GM19023 (cell line): ENCODE measurements around the gene C18orf63.
"Not testable (repeated sequence)": the region's sequence is repeated elsewhere in the genome, so short reads cannot be mapped to it uniquely, and the experiment has no call there.

Experiments used
- ATAC-seq: cut with Tn5 transposase; IDR thresholded peaks from one replicate; pipeline ENCODE4 v1.9.1; 2021; ENCODE audit warnings: mild to moderate bottlenecking, moderate library complexity; ENCODE audit not compliant: unreplicated experiment

The C18orf63 gene

DNA sequence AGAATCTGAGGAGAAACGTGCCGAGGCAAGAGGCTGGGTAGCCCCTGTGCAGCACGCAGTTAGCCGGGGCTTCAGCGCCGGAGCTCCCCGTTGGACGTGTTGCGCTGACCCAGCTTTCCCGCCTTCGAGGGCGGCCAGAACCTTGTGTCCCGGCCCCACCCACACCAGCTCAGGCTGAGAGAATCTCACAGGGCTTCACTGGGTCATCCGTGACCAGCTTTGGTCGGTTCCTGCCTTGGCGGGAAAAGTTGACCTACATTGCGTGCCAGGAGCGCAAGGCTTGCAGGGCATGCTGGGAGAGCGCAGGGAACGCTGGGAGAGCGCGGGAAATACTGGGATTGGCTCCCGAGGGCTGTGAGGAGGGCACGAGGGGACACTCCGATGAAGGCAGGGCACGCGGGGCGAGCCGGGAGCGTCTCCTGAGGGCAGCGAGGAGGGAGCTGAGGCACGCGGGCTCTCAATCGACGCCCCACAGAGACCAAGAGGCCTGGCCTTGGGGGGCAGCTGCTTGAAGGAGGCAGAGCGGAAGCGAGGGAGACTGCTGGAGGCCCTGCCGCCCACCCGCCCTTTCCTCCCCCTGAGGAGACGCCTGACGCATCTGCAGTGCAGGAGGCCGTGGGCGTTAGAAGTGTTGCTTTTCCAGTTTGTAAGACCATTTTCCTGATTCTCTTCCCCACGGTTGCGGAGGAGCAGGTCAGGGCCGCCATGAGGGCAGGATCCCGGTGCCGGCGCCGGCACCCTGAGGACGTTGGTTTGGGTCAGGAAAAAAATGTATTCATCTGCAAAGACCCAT is at the start of gene C18orf63:
Gene C18orf63, plus strand, starts transcription at position 376 of the 793 bp plus-strand sequence. CDS start 2,027 bp downstream, outside the sequence.
- ATAC-seq: no peak

DNA sequence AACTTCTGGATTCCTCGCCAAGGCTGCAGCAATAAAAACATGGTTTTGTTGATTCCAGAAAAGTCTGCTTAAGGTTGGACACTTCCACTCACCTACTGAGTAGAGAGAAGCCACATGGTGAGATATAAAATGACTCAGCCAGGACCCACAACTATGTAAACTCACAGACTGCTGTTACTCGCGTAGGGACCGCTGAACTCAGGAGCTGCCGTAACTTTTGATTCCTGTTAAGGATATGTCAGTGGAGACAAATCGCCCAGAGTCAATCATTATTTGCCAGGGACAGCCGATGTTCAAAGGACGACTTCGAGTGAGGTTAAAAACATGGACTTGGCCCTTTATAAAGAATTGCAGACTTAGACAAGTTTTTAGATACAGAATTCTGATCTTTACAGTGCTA is 49.5 kb upstream of the C18orf63 start:
- no peak for ATAC-seq

DNA sequence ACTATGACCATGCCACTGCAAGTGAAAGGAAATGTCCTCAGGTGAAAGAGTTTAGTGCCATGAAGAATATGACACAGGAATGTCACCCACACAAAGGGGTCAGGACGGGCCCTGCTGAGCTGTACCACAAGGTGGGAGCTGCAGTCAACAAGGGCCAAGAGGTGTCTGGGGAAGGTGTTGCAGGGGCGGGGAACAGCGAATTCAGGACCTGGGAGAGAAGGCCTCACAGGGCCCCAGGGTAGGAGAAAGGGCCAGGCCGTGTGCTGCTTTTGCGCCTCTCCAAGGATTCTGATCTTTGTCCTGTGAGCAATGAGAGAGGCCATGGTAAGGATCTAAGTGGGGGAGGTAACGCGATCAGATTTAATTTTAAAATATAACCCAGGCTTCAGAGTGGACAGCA is 47.5 kb upstream of the C18orf63 start:
- ATAC-seq: no peak

DNA sequence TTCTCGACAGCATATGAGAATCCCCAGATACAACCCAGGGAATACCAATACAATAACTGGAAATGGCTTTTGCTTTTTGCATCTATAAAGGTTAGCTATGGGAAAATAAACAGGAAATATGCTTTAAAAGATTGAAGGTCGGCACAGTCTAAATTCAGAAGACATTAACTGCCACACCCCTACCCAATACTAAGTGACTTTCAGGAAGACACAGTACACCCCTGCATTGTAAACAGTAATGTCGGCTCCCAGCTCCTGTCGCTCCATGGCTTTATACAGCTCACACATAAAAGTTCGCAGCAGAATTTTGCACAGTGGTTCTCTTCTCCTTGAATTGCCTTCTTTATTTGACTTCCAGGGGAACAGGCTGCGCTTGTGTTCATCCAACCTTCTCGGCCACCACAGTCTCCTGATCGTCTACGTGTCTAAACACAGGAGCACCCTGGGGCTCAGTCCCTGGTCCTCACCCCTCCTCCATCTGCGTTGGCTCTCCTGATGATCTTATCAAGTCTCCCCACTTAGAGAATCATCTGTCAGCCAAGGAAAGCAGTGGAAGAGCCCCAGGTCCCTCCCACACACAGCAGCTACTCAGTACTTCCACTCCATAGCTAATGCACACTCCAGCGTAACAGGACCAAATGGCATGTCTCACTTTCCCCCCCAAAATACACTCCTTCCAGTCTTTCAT is 46.6 kb upstream of the C18orf63 start:
- ATAC-seq: no peak

DNA sequence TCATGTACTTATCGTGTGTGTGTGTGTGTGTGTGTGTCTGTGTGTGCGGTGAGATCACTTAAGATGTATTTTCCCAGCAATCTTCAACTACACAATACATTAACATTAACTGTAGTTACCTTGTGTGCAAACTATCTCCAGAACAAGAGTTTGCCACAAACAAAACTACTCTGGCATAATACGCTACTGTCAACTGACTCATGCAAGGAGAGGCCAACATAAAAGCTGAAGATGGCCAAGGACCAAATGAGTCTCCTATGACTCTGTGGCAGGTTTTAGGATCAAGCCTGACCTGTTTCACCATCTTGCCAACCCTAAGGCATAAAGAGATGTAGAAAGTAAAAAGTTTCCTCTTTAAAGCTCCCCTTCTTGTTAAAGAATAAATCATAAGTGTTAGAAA is 44.0 kb upstream of the C18orf63 start:
- no peak for ATAC-seq

DNA sequence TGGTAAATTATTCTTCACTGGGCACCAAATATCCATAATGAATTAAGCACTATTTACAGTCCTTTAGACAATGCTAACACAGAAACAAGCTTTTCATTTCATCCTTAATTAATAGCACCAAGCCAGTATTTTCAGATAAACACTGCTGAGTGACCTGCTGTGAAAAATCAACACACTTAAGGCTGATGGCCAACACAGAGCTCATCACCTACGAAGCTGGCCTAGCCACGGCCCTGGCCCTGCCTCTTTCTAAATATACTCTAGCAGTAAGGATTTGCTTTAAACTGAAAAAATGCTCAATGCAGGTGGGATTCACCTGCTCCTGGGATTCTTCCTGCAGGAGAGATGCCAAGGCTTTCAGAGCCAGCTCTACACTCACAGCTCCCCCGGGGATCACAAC is 42.2 kb upstream of the C18orf63 start:
- ATAC-seq: no peak

DNA sequence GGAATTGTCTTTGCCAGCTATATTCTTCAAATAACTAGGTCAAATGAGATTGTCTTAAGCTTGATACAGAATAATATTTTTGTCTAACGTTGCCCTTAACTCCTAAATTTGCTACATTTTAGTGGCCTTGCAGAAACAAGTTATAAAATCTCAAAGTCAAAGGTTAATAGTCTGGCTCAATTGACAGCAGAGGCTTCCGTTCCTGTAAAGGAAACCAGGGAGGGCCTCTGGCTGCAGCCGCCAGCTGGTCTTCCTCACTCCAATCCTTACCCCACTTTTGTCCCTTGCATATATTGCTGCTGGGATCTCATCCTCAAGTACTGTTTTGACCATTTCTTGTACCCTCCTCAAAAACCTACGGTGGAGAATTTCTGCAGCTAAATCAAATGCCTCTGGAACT is 40.9 kb upstream of the C18orf63 start:
- ATAC-seq: no peak

DNA sequence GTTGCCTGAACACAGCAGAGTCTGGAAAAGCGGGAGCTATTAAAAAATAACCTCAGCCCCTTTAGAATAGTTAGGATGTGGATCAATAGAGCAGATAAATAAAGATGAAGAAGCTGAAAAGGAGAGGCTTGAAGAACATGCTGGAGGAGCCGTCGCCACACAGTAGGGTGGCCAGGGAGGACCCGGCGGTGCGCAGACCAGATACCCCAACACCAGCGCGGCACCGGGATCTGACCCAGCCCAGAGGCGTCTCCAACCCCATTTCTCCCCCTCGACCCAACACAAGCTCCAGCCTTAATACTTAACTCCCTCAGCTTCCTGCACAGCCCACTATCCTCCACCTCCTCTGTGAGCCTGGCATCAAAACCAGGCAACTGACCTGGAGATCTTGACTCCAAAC is 39.9 kb upstream of the C18orf63 start:
- ATAC-seq: no peak

DNA sequence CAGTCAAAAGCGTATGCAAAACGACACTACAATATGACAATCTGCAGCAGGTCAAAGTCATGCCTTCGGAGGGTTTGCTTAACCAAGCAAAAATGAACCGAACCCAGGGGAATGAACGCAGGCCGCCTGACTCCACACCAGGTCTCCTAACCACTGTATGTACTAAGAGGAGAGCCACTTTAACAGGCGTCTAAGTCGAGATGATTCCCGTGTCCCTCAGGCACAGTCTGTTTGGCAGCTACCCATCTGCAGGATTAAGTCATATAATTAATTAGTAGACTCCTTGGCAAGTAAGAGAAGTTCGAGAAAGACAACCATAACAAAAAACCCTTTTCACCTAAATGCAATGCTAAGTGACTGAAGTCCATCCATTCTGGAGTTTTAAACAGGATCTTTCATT is 39.0 kb upstream of the C18orf63 start:
- ATAC-seq: no peak

DNA sequence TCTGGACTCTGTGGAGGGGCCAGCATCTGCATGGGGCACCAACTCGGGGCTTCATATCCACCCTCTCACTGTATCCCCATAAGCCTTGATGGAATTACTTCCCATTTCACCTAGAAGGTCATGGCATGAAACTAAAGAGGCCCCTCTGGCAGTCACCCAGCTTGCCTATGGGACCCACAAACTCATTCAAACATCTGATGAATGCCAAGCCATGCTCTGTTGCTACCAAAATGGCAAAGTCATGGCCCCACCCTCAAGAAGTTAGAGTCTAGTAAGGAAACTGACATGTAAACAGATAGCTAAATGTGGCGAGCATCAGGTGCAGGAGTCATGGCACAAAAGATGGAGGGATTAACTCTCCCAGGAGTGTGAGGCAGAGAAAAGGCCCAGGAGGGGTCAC is 38.3 kb upstream of the C18orf63 start:
- no peak for ATAC-seq

DNA sequence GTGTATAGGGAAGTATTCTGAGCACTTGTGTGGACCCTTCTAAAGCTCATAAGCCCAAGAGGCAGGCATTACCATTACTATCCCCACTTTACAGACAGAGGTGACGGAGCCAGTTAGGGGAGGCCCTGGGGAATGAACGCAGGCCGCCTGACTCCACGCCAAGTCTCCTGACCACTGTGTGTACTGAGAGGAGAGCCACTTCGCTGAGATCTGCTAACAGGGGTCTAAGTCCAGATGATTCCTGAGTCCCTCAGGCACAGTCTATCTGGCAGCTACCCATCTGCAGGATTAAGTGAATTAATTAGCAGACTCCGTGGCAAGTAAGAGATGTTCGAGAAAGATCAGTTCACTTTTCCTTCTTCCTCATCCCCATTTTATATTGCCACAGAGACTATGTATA is 37.6 kb upstream of the C18orf63 start:
- no peak for ATAC-seq

DNA sequence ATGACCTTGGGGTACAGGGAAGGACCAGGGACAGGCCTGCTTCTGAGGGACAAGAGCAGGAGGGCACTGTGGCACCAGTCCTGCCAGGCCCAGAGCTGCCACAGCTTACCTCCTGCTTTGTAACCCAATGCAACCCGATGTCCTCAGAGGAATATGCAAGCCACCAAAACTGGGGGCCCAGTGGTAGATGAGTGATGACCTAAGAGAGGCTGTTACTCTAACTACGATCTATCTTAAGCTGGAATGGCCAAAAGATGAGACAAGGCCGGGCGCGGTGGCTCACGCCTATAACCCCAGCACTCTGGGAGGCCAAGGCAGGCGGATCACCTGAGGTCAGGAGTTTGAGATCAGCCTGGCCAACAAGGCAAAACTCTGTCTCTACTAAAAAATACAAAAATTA is 36.7 kb upstream of the C18orf63 start:
- ATAC-seq: no peak

DNA sequence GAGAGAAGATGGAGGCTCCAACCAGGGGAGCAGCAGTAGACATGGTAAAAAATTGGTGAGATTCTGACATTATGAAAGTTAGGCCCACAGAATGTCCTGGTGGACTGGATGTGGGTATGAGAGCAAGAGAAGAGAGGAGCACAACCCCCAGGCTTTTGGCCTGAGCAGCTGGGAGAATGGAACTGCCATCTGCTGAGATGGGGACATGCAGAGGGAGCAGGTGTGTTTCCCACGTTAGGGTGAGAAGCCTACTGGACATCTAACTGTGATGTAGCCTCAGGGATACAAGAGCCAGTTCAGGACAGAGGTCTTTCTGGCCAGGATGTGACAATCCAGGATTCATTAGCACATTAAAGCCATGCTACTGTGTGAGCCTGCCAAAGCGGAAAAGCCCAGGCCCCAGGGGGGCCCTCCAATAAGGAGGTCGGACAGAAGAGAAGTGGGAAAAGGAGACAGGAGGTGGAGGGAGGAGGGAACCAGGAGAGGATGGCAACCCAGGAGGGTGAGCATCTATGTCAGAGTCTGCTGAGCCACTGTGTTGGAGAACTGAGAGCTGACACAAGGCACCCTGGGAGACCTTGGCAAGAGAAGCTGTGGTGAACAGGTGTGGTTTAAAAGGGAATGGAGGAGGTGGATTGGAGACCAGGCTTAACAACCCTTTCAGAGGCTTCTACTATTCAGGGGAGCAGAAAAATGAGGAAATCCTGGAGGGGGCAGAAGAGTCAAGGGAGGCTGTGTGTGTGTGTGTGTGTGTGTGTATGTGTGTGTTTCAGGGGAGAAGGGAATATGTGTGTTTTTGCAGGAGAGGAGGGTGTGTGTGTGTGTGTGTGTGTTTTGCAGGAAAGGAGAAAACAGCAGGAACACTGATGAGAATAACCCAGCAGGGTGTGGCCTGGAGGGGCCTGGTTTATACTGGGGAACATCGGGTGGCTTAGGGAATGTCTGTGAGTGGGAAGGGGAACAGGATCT is 34.3 kb upstream of the C18orf63 start:
- ATAC-seq: no peak

DNA sequence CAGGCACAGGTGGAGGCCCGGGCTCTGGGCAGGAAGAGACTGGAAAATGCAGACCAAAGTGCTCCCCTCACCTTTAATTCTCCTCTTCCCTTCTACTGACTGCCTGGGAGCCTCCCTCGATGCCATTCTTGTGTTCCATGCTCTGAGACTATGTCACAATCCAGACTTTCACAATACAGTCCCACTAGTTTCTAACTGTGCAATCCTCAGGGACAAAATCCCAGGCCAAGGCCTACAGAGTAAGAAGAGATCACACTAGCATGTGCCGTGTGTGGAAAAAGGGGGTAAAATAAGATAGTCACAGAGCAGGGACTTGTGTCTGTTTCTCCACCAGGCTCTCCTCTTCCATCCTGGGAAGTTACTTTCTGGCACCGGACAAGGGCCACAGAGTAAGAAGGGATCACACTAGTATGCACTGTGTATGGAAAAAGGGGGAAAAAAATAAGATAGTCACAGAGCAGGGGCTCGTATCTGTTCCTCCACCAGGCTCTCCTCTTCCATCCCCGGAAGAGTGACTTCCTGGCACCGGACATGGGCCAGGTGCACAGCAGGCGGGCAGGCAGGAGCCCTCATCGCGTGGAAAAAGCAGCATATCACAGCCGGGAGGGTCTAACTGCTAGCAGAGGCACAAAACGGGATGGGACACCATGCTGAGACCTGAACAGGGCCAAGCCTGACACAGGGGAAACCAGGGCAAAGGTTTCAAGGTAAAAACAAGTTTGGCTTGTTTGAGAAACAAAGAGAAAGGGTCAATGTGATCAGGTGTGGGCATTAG is 33.5 kb upstream of the C18orf63 start:
- ATAC-seq: no peak

DNA sequence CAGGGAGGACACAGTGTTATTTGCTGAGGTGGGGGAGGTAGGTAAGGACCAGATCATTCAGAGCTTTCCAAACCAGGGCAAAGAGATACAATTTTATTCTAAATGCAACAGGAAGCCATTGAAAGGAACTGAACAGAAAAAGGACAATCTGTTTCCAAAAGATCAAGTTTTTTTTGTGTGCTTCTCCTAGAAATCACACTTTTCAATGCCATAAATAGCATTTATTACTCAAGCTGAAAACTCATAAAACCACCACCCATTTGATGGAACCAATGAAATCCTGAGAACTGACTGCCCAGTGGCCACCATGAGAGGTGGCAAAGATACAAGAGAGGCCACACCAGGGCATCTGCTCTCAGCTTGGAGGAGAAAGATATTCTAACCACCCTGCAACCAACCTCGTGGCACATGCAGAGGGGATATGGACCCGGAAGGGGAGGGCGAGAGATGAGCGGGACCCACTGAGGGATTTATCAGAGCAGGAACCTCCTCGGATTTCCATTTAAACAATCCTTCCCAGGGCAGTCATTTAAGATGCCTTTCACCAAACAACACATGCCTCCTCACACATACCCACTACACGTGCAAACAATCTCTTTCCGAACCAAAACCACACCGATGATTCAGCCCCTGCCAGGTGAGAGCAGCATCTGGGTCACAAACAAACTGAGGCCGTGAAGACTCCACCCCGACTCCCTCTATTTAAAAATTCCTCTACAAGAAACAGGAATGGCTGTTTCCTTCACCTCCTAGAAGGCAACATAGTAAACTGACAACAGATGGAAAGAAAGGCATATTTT is 32.7 kb upstream of the C18orf63 start:
- no peak for ATAC-seq

DNA sequence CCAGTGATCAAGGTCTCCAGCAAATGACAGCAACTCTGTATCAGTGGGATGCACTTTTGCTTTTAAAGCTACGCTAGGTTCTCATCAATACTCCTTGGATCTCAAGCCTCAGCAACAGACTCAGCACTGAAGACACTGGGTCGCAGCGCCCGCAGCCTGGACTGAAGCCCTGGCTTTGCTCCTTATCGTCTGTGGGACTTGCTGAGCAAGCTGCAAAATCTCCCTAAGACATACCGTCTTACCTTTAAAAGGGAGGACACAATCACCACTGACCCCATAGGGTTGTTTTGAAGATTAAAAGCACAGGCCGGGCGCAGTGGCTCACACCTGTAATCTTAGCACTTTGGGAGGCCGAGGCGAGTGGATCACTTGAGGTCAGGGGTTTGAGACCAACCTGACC is 32.0 kb upstream of the C18orf63 start:
- ATAC-seq: no peak

DNA sequence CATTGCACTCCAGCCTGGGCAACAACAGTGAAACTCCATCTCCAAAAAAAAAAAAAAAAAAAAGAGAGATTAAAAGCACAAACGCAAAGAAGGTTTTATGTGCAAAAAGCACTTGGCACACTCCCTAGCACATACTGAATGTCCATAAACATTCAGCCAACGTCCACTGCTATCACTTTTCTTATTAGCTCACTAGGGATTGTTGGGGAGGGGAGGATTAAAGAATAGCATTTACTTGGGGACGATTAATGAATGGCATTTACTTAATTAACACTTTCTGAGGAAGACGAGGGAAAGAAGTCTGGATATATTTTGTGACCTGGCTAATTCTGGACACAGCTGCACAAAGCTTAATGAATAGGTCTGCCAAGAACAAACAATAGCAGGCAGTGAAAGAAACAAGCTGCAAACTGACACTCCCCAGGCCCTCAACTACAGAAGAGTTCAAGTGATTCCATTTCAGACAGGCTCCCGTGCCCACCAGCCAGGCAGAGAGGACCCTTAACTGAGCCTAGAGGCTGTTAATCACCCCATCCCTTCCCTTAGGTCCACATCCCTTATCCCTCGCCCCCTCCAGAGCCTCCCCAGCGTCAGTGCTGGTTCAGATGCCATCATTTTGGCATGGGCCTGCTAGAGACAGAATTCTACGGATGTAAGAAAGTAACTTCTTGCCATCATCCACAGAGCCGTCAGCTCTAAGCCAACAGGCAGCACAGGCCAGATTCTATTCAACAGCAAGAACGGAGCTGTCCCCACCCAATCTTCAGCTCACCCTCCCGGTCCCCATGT is 31.3 kb upstream of the C18orf63 start:
- no peak for ATAC-seq

DNA sequence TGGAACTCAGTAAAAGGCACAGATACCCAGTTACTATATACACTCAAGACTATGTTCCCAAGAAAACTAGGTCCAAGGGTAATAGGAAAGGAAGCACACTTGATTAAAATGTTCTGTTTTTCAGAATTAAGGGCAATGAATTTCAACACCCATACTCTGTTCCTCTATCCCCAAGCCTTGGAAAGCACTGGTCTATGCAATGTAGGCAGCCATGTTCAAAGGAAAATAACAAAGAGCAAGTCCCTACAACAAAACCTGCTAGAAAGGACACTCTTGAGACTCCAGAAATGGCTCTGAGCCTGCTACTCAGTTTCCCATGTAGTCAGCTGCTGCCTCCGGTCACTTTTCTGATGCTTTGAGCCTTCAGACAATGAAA is 30.7 kb upstream of the C18orf63 start:
- ATAC-seq: no peak

DNA sequence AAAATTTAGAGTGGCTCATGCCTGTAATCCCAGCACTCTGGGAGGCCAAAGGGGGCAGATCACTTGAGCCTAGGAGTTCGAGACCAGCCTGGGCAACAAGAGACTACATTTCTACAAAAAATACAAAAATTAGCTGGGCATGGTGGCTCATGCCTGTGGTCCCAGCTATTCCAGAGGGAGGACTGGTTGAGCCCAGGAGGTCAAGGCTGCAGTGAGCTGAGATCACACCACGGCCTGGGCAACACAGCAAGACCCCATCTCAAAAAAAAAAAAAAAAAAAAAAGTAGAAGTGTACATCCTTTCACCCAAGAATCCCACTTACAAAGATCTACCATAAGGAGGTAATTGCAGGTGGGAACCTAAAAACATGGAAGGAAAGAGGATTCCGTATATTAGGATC is 30.1 kb upstream of the C18orf63 start:
- ATAC-seq: not testable (repeated sequence)
